Neural progenitor cell (in vitro differentiated cells): Measurements from ENCODE around the gene CHD2. TPM values are rescaled to one million over a fixed set of nuclear protein-coding genes. Genes with fewer than 3 reads are reported as not detected.

Experiments used
- DNase-seq: peaks from one replicate; pipeline ENCODE4 v3.0.0-alpha.2; 2016; ENCODE audit warnings: low spot score
- H2AFZ ChIP-seq: fragments of 200-600 bp; sonication (generic); replicated peaks from 2 replicates; pipeline ENCODE4 v1.6.1; 2016; ENCODE audit warnings: antibody characterized with exemption
- H3F3A ChIP-seq: fragments of 200-600 bp; sonication (generic); 2 replicates; pipeline ENCODE4 v1.6.1; 2016; ENCODE audit warnings: antibody characterized with exemption, low read depth
- H3K27ac ChIP-seq: fragments of 200-600 bp; sonication (generic); 2 replicates; pipeline ENCODE4 v1.5.1; 2016; ENCODE audit warnings: mild to moderate bottlenecking
- H3K27me3 ChIP-seq: fragments of 200-600 bp; sonication (generic); 2 replicates; pipeline ENCODE4 v1.6.1; 2016; ENCODE audit warnings: mild to moderate bottlenecking, moderate library complexity
- H3K36me3 ChIP-seq: fragments of 200-600 bp; sonication (generic); 2 replicates; pipeline ENCODE4 v1.5.1; 2016
- H3K4me1 ChIP-seq: fragments of 200-600 bp; sonication (generic); 2 replicates; pipeline ENCODE4 v1.6.1; 2016; ENCODE audit warnings: mixed run types
- H3K4me2 ChIP-seq: fragments of 200-600 bp; sonication (generic); 2 replicates; pipeline ENCODE4 v1.6.1; 2016
- H3K4me3 ChIP-seq: fragments of 200-600 bp; sonication (generic); 2 replicates; pipeline ENCODE4 v1.5.1; 2016
- H3K79me2 ChIP-seq: fragments of 200-600 bp; sonication (generic); 2 replicates; pipeline ENCODE4 v1.6.1; 2016; ENCODE audit warnings: low read depth
- H3K9ac ChIP-seq: fragments of 200-600 bp; sonication (generic); 2 replicates; pipeline ENCODE4 v1.6.1; 2016
- H3K9me3 ChIP-seq: fragments of 200-600 bp; sonication (generic); 2 replicates; pipeline ENCODE4 v1.5.1; 2016; ENCODE audit warnings: low read depth
- H4K20me1 ChIP-seq: fragments of 200-600 bp; sonication (generic); 2 replicates; pipeline ENCODE4 v1.6.1; 2016; ENCODE audit warnings: low read depth
- H3K27ac Mint-ChIP-seq: 3 replicates; pipeline ENCODE4 v1.8.0; 2021; ENCODE audit warnings: mixed read lengths
- H3K27me3 Mint-ChIP-seq: 2 replicates; pipeline ENCODE4 v1.8.0; 2022; ENCODE audit warnings: low read depth, mild to moderate bottlenecking, inconsistent platforms, moderate library complexity, mixed read lengths; ENCODE audit not compliant: insufficient read depth
- H3K36me3 Mint-ChIP-seq: 3 replicates; pipeline ENCODE4 v1.8.0; 2021; ENCODE audit warnings: mixed read lengths
- H3K4me1 Mint-ChIP-seq: 3 replicates; pipeline ENCODE4 v1.8.0; 2021; ENCODE audit warnings: mixed read lengths
- H3K4me3 Mint-ChIP-seq: 3 replicates; pipeline ENCODE4 v1.8.0; 2021; ENCODE audit warnings: mild to moderate bottlenecking, moderate library complexity, mixed read lengths
- H3K9me3 Mint-ChIP-seq: 3 replicates; pipeline ENCODE4 v1.8.0; 2020; ENCODE audit warnings: mixed read lengths
- EZH2 ChIP-seq: fragments of 200-600 bp; sonication (generic); IDR thresholded peaks from 2 replicates; pipeline ENCODE4 v1.6.1; 2017; ENCODE audit warnings: antibody characterized with exemption, mild to moderate bottlenecking, moderate library complexity
- EZH2phosphoT487 ChIP-seq: fragments of 200-600 bp; sonication (generic); IDR thresholded peaks from 2 replicates; pipeline ENCODE4 v1.6.1; 2017; ENCODE audit warnings: antibody characterized with exemption
- total RNA-seq: library from RNA; depleted of rRNA; stranded (reverse); fragments of >200 nt; gene quantifications from 2 replicates; pipeline ENCODE4 v1.2.3, GENCODE V29; 2015; ENCODE audit warnings: low replicate concordance
- TF ChIP-seq, protein P1 (sequence below): fragments of 200-600 bp; sonication (generic); IDR thresholded peaks from 2 replicates; pipeline ENCODE4 v1.5.1; 2017; ENCODE audit warnings: antibody characterized with exemption, mild to moderate bottlenecking

Gene CHD2
- total RNA-seq, 1 donor from 2014 or later, result 128 TPM

DNA sequence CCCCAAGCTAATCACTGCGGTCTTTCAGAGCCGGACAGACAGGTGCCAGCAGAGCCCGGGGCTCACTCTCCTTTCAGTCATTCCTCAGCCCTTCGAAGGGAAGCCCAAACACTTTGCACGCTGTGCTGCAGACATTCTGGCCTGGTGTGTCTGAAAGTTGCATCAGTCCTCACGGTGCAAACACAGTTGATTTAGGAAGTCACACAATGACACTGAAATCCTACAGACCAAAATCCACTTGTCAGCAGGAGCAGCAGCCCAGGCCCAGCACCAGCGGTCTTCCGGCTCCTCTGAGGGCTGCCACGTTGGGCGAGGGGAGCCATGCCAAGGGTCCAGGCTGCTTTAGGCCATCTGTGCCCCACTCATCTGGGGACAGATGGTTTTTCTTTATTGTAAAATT, 127.3 kb downstream of the CHD2 start:
- Histone ChIP-seq H3K27ac (peak overlapping the region; percentile 27), H4K20me1 (peaks cover 38% of the 10 kb centered on the region), H2AFZ (no peak overlapping the region), H3K9me3 (no peaks in the 10 kb centered on the region), H3K4me3 (no peak overlapping the region), H3K9ac (no peak overlapping the region), H3F3A (peaks cover 38% of the 10 kb centered on the region), H3K79me2 (peaks cover 21% of the 10 kb centered on the region), H3K4me2 (no peak overlapping the region), H3K4me1 (peaks cover 8% of the 10 kb centered on the region), H3K36me3 (peaks cover 14% of the 10 kb centered on the region), H3K27me3 (no peaks in the 10 kb centered on the region)
- no peak for TF ChIP-seq EZH2
- no peak for TF ChIP-seq EZH2phosphoT487
- Mint-ChIP-seq H3K27me3 (peaks cover 5% of the 10 kb centered on the region), H3K4me1 (peaks cover 18% of the 10 kb centered on the region), H3K27ac (no peak overlapping the region), H3K36me3 (peaks cover 37% of the 10 kb centered on the region), H3K9me3 (no peaks in the 10 kb centered on the region), H3K4me3 (no peak overlapping the region)
- DNase-seq, result no peak

DNA sequence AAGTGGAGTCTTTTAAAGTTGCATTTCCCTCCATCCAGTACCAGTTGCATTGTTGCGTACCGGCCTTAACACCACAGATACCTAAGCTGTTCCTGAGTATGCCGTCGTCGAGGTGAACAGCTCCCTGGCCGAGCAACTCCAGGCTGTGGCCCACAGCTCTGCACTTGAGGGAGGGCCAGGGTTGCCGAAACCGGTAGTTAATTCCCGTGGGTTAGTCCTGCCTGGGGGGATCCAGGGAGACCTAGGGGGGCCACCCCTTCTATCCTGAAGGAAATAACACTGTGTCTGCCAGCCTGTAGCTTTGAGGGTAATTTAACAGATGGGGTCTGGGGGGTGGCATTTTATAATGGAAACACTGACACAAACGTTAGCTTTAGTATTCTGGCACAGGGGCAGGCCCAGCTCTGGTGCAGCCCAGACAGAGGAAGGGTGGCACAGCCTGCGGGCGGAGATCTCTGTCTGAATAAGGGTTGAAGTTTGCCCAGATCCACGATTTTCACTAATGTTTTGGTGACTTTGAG, 128.0 kb downstream of the CHD2 start:
- DNase-seq, result no peak
- Mint-ChIP-seq H3K4me3 (no peak overlapping the region), H3K9me3 (no peaks in the 10 kb centered on the region), H3K4me1 (peaks cover 20% of the 10 kb centered on the region), H3K36me3 (peaks cover 30% of the 10 kb centered on the region), H3K27ac (peak overlapping the region; percentile 41), H3K27me3 (peaks cover 5% of the 10 kb centered on the region)
- peaks cover 13% of the 10 kb centered on the region for H3K36me3 ChIP-seq
- no peak overlapping the region for H3K9ac ChIP-seq
- no peak overlapping the region for H2AFZ ChIP-seq
- no peaks in the 10 kb centered on the region for H3K27me3 ChIP-seq
- H3K4me1 ChIP-seq, result peaks cover 8% of the 10 kb centered on the region
- TF ChIP-seq, protein P1, sequence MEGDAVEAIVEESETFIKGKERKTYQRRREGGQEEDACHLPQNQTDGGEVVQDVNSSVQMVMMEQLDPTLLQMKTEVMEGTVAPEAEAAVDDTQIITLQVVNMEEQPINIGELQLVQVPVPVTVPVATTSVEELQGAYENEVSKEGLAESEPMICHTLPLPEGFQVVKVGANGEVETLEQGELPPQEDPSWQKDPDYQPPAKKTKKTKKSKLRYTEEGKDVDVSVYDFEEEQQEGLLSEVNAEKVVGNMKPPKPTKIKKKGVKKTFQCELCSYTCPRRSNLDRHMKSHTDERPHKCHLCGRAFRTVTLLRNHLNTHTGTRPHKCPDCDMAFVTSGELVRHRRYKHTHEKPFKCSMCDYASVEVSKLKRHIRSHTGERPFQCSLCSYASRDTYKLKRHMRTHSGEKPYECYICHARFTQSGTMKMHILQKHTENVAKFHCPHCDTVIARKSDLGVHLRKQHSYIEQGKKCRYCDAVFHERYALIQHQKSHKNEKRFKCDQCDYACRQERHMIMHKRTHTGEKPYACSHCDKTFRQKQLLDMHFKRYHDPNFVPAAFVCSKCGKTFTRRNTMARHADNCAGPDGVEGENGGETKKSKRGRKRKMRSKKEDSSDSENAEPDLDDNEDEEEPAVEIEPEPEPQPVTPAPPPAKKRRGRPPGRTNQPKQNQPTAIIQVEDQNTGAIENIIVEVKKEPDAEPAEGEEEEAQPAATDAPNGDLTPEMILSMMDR, result no peak
- TF ChIP-seq EZH2phosphoT487 (no peak), EZH2 (no peak)
- H3K4me2 ChIP-seq, result no peak overlapping the region
- no peak overlapping the region for H3K4me3 ChIP-seq
- peaks cover 38% of the 10 kb centered on the region for H3F3A ChIP-seq
- no peaks in the 10 kb centered on the region for H3K9me3 ChIP-seq
- peaks cover 31% of the 10 kb centered on the region for H4K20me1 ChIP-seq
- H3K27ac ChIP-seq, result peak overlapping the region; percentile 27
- peaks cover 14% of the 10 kb centered on the region for H3K79me2 ChIP-seq

DNA sequence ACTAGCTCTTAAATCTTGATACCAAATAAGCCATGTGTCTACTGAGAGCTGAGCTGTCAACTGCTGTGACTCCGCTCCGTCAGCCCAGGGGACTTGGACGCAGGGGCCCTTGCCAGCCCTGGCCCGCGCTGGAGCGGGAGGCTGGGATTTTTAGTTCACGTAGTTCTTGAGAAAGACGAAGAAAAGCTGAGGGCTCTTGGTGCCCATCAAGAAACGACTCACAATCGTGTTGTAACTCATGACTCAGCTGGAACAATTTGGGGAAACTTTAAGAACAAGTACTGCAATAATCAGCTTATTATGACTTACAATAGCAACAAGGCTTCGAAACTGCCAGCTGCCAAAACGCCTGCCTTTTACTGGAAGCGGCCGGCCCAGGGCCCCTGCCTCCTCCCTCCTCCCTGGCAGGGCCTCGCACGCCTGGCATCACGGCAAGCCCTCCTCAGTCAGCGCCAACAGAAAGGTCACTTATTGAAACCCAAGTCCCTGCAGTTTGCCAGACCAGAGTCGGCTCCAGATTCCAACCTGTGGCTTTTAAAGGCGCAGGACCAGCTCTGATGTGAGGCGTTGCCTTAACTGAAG, 128.6 kb downstream of the CHD2 start:
- H3K79me2 ChIP-seq, result peaks cover 9% of the 10 kb centered on the region
- no peak overlapping the region for H3K4me3 ChIP-seq
- no peak overlapping the region for H2AFZ ChIP-seq
- H3K4me1 ChIP-seq, result peaks cover 8% of the 10 kb centered on the region
- peaks cover 26% of the 10 kb centered on the region for H4K20me1 ChIP-seq
- Mint-ChIP-seq H3K27ac (peak overlapping the region; percentile 41), H3K9me3 (no peaks in the 10 kb centered on the region), H3K4me1 (peaks cover 20% of the 10 kb centered on the region), H3K4me3 (no peak overlapping the region), H3K27me3 (peaks cover 5% of the 10 kb centered on the region), H3K36me3 (peaks cover 25% of the 10 kb centered on the region)
- no peaks in the 10 kb centered on the region for H3K27me3 ChIP-seq
- no peak for TF ChIP-seq EZH2
- TF ChIP-seq, protein P1, result no peak
- TF ChIP-seq EZH2phosphoT487, result no peak
- H3K9me3 ChIP-seq, result no peaks in the 10 kb centered on the region
- peak overlapping the region; percentile 35 for H3K27ac ChIP-seq
- H3K36me3 ChIP-seq, result peaks cover 7% of the 10 kb centered on the region
- no peak overlapping the region for H3K4me2 ChIP-seq
- no peak overlapping the region for H3K9ac ChIP-seq
- H3F3A ChIP-seq, result peaks cover 38% of the 10 kb centered on the region
- DNase-seq, result no peak

DNA sequence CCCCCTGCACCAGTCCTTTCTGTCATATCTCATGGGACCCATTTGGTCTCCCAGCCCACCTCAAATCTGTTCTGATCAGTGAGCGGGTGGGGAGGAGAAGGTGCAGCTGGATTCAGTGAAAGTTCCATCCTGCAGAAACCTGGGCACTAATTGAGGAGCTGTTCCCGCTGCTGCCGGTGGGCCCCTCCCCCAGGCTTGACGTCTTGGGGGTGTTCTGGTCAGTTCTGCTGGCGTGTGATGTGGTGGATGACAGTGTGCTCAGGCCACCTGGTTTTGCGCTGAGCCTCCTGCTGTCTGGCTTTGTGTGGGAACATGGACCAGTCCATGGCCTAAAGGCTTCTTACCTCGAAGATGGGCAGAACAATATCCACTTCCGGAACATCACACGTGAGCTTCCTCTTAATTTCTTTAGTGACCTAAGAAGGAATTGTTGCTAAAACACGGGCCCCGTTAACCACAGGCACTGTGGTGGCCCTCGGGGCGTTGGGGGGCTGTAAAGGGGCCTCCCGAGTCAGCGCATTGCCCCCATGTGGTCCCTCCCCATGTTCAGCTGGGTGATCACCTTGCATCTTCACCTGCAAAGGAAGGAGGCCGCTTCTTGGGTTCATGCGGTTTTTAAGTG, 129.2 kb downstream of the CHD2 start:
- Histone ChIP-seq H3F3A (peaks cover 38% of the 10 kb centered on the region), H3K27ac (peak overlapping the region; percentile 35), H3K4me3 (no peak overlapping the region), H3K79me2 (peaks cover 4% of the 10 kb centered on the region), H4K20me1 (peaks cover 25% of the 10 kb centered on the region), H3K36me3 (peaks cover 4% of the 10 kb centered on the region), H3K9ac (no peak overlapping the region), H3K9me3 (no peaks in the 10 kb centered on the region), H3K27me3 (no peaks in the 10 kb centered on the region), H3K4me1 (peaks cover 8% of the 10 kb centered on the region), H2AFZ (no peak overlapping the region), H3K4me2 (no peak overlapping the region)
- no peak overlapping the region for H3K4me3 Mint-ChIP-seq
- no peak for TF ChIP-seq EZH2
- TF ChIP-seq, protein P1, result no peak
- no peak for TF ChIP-seq EZH2phosphoT487
- peaks cover 19% of the 10 kb centered on the region for H3K36me3 Mint-ChIP-seq
- H3K27ac Mint-ChIP-seq, result peak overlapping the region; percentile 46
- H3K9me3 Mint-ChIP-seq, result no peaks in the 10 kb centered on the region
- no peak for DNase-seq
- H3K4me1 Mint-ChIP-seq, result peaks cover 20% of the 10 kb centered on the region
- H3K27me3 Mint-ChIP-seq, result peaks cover 5% of the 10 kb centered on the region
